Measurements from ENCODE around the gene FIGNL1. TPM values are rescaled to one million over a fixed set of nuclear protein-coding genes. Genes with fewer than 3 reads are reported as not detected.
A peak's percentile ranks its signal among the peaks of the same experiment; 100 is the strongest.

The FIGNL1 gene
- total RNA-seq = 10 to 100 TPM; 28.4 to 30.9 TPM

- Mint-ChIP-seq H3K4me3 (peak within 1 kb of the TSS; percentile 92), H3K9me3 (no peaks in the 10 kb centered on the region), H3K4me1 (peaks cover 41% of the 10 kb centered on the region), H3K36me3 (peaks cover 21% of the 10 kb centered on the region), H3K27me3 (no peaks in the 10 kb centered on the region), H3K27ac (peak within 1 kb of the TSS; percentile 94)
- peak; percentile 97 for ATAC-seq (ENCODE audit: low read depth)
- DNase-seq = peak; percentile 88
- POLR2A ChIA-PET = interaction anchor here (0.6 to 2.0 kb wide), 4 partner anchors 24 to 301 kb away, joined by 3 to 8 read pairs (median 4); no protein-coding TSS in a partner anchor
Observed at GRCh38 chr7:50449881-50450589, at the start of gene FIGNL1. FIGNL1 (minus strand) TSS chr7:50450350; CDS start chr7:50447287, 3,063 bp downstream.

- peaks cover 29% of the 10 kb centered on the region for H3K27me3 Mint-ChIP-seq
- H3K4me3 Mint-ChIP-seq = no peak overlapping the region
- no peak for DNase-seq
- H3K9me3 Mint-ChIP-seq = no peaks in the 10 kb centered on the region
- H3K36me3 Mint-ChIP-seq = no peaks in the 10 kb centered on the region
- no peak overlapping the region for H3K27ac Mint-ChIP-seq
- POLR2A ChIA-PET = no interaction called here
- no peaks in the 10 kb centered on the region for H3K4me1 Mint-ChIP-seq
- no peak for ATAC-seq (ENCODE audit: low read depth)
Observed at GRCh38 chr7:50499092-50499491, 48.9 kb upstream of the FIGNL1 start.

GRCh38 chr7:50497968-50498367 lies 47.8 kb upstream of the FIGNL1 start:
- H3K27ac Mint-ChIP-seq = no peak overlapping the region
- H3K36me3 Mint-ChIP-seq = no peaks in the 10 kb centered on the region
- no peaks in the 10 kb centered on the region for H3K9me3 Mint-ChIP-seq
- DNase-seq = no peak
- no peak for ATAC-seq (ENCODE audit: low read depth)
- H3K4me3 Mint-ChIP-seq = no peak overlapping the region
- H3K4me1 Mint-ChIP-seq = no peaks in the 10 kb centered on the region
- peaks cover 29% of the 10 kb centered on the region for H3K27me3 Mint-ChIP-seq
- POLR2A ChIA-PET = no interaction called here

DNA sequence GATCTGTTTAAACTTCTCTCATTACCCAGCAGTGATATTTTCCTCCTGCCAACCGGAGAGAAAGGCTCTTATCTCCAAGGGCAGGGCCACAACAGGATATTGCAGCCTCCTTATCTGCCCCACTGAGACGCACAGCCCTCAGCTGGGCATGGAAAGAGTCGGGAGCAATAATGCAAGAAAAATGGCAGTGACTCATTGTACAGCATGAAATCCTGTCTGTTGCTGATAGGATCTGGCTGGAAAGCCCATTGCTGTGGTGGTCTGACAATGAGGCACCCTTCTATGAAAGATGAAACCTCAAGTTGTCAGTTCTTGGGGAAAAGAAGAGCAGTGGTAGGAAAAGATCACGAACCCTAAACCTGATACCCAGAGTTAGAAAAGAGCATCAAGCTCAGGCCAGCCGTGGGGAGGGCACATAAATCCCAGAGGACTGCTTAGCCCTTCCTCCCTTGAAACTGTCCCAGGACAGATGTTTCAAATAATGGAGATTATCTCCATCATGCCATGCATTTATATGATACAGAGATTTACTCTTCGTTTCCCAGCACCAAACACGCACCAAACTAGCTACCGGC lies 47.0 kb upstream of the FIGNL1 start:
- POLR2A ChIA-PET = no interaction called here
- Mint-ChIP-seq H3K4me1 (no peaks in the 10 kb centered on the region), H3K4me3 (no peak overlapping the region), H3K27ac (no peak overlapping the region), H3K9me3 (no peaks in the 10 kb centered on the region), H3K36me3 (no peaks in the 10 kb centered on the region), H3K27me3 (peaks cover 29% of the 10 kb centered on the region)
- DNase-seq (no peak), ATAC-seq (ENCODE audit: low read depth) (no peak)

- Mint-ChIP-seq H3K36me3 (no peaks in the 10 kb centered on the region), H3K9me3 (no peaks in the 10 kb centered on the region), H3K27ac (no peak overlapping the region), H3K27me3 (peaks cover 29% of the 10 kb centered on the region), H3K4me3 (no peak overlapping the region), H3K4me1 (no peaks in the 10 kb centered on the region)
- POLR2A ChIA-PET = no interaction called here
- DNase-seq (no peak), ATAC-seq (ENCODE audit: low read depth) (no peak)
Observed at GRCh38 chr7:50496569-50496968, 46.4 kb upstream of the FIGNL1 start.

GRCh38 chr7:50495746-50496145 lies 45.6 kb upstream of the FIGNL1 start:
- no peak for ATAC-seq (ENCODE audit: low read depth)
- POLR2A ChIA-PET = no interaction called here

GRCh38 chr7:50492770-50493519 lies 42.8 kb upstream of the FIGNL1 start:
- Mint-ChIP-seq H3K4me1 (no peaks in the 10 kb centered on the region), H3K4me3 (no peak overlapping the region), H3K9me3 (no peaks in the 10 kb centered on the region), H3K27ac (no peak overlapping the region), H3K36me3 (no peaks in the 10 kb centered on the region), H3K27me3 (peaks cover 32% of the 10 kb centered on the region)
- POLR2A ChIA-PET = no interaction called here
- ATAC-seq (ENCODE audit: low read depth) (no peak), DNase-seq (no peak)

More at GRCh38 chr7:50495746-50496145, 45.6 kb upstream of the FIGNL1 start:
- Mint-ChIP-seq H3K27ac (no peak overlapping the region), H3K9me3 (no peaks in the 10 kb centered on the region), H3K4me3 (no peak overlapping the region), H3K27me3 (peaks cover 27% of the 10 kb centered on the region), H3K4me1 (no peaks in the 10 kb centered on the region), H3K36me3 (no peaks in the 10 kb centered on the region)
- no peak for DNase-seq

- DNase-seq (no peak), ATAC-seq (ENCODE audit: low read depth) (no peak)
- Mint-ChIP-seq H3K4me3 (no peak overlapping the region), H3K27ac (no peak overlapping the region), H3K9me3 (no peaks in the 10 kb centered on the region), H3K27me3 (peaks cover 24% of the 10 kb centered on the region), H3K4me1 (no peaks in the 10 kb centered on the region), H3K36me3 (no peaks in the 10 kb centered on the region)
- POLR2A ChIA-PET = no interaction called here
Observed at GRCh38 chr7:50491943-50492342, 41.8 kb upstream of the FIGNL1 start.

DNA sequence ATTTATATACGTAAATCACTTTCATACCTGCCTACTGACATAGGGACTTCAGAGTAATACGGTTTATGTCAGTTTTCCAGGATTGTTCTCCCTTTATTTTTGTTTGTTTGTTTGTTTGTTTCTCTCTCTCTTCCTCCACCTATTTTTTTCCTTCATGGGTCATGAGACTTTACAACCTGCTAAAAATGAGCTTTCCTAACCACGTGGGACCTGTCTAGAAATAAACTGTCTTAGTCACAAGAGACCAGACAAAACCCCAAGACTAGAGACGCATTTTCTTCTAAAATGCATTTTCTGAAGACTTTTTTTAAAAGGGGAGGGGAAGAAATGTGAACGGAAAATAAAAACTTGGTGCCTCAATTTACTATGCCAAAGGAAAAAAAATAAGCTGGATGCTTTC lies 41.1 kb upstream of the FIGNL1 start:
- no peaks in the 10 kb centered on the region for H3K9me3 Mint-ChIP-seq
- H3K4me1 Mint-ChIP-seq = no peaks in the 10 kb centered on the region
- H3K4me3 Mint-ChIP-seq = no peak overlapping the region
- ATAC-seq (ENCODE audit: low read depth) (no peak), DNase-seq (no peak)
- no peak overlapping the region for H3K27ac Mint-ChIP-seq
- H3K27me3 Mint-ChIP-seq = peaks cover 27% of the 10 kb centered on the region
- POLR2A ChIA-PET = no interaction called here
- no peaks in the 10 kb centered on the region for H3K36me3 Mint-ChIP-seq

DNA sequence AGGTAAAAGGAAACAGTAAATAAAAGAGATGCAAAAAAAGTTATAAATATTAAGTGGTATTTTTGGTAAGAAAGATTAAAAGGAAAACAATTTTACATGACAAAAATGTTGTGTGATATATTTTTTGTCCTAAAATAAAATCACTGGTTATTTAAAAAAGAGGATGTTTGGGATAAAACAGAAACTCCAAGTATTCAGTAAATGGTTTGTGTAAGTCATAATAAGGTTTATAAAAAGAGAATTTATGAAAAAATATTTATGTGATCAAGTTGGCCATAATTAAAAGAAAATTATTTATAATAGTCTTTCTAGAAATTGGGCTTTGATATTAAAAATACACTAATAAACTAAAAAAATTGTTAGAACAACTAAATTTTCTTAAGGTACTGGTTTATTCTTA lies 38.2 kb upstream of the FIGNL1 start:
- Mint-ChIP-seq H3K27me3 (peaks cover 41% of the 10 kb centered on the region), H3K4me1 (no peaks in the 10 kb centered on the region), H3K27ac (no peak overlapping the region), H3K4me3 (no peak overlapping the region), H3K36me3 (no peaks in the 10 kb centered on the region), H3K9me3 (no peaks in the 10 kb centered on the region)
- no peak for DNase-seq
- ATAC-seq (ENCODE audit: low read depth) = no peak
- POLR2A ChIA-PET = no interaction called here

DNA sequence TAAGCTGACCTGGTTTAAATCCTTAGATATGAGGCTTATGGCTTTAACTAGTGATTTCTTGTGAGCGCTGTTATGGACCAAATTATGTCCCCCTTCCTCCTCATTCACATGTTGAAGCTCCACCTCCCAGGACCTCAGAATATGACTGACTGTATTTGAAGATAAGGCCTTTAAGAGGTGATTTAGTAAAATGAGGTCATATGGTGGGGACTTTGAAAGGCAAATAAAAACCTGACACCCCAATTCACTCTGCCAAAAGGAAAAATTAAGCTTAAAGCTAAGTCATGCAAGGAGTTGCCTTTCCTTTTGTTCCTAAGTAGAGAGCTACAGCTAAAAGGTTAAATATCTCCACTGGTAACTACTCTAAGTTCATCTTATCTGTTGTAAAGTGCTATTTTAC lies 36.4 kb upstream of the FIGNL1 start:
- Mint-ChIP-seq H3K4me3 (no peak overlapping the region), H3K4me1 (no peaks in the 10 kb centered on the region), H3K36me3 (no peaks in the 10 kb centered on the region), H3K27ac (no peak overlapping the region), H3K27me3 (peaks cover 41% of the 10 kb centered on the region), H3K9me3 (no peaks in the 10 kb centered on the region)
- DNase-seq (no peak), ATAC-seq (ENCODE audit: low read depth) (no peak)
- POLR2A ChIA-PET = no interaction called here

DNA sequence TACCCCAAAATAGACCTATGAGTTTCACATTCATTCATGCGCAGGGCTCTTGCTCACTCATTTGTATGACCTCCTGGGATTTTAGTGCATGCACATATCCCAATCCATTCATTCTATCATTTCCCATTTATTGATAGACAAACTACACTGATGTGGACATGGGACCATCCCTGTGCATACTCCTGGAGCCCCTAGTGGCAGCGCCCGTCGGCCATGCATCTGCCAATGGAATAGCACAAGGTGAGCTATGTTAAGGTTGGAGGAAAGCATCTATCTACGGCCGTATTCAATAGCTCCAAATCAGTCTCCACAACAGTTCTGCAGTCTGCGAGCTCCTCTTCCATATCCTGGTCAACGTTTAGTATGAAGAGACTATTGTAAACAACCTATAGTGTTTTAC lies 31.7 kb upstream of the FIGNL1 start:
- H3K27ac Mint-ChIP-seq = no peak overlapping the region
- H3K9me3 Mint-ChIP-seq = no peaks in the 10 kb centered on the region
- POLR2A ChIA-PET = no interaction called here
- H3K36me3 Mint-ChIP-seq = no peaks in the 10 kb centered on the region
- peaks cover 24% of the 10 kb centered on the region for H3K27me3 Mint-ChIP-seq
- DNase-seq = no peak
- no peaks in the 10 kb centered on the region for H3K4me1 Mint-ChIP-seq
- no peak overlapping the region for H3K4me3 Mint-ChIP-seq
- ATAC-seq (ENCODE audit: low read depth) = no peak

DNA sequence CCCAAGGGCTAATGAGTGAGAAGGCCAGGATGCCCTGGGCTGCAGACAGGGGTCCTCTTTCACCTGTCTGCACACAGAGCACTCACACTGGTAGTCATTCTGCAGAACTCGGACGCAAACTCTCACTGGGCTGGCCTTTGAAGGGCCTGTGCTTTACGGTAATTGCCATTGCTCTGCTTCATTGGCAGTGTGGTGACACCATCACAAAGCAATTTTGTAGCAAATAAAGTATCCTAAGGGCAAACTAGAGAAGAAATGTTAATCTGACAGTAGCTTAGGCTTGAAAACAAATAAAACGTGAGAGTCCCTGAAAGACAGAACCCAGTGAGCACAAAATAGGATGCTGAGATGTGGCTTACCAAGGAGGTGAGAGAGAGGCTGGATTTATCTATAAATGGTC lies 30.6 kb upstream of the FIGNL1 start:
- H3K27me3 Mint-ChIP-seq = peaks cover 18% of the 10 kb centered on the region
- POLR2A ChIA-PET = no interaction called here
- DNase-seq = no peak
- H3K36me3 Mint-ChIP-seq = no peaks in the 10 kb centered on the region
- H3K4me3 Mint-ChIP-seq = no peak overlapping the region
- no peak overlapping the region for H3K27ac Mint-ChIP-seq
- no peak for ATAC-seq (ENCODE audit: low read depth)
- no peaks in the 10 kb centered on the region for H3K4me1 Mint-ChIP-seq
- no peaks in the 10 kb centered on the region for H3K9me3 Mint-ChIP-seq
